ENCODE results near the gene NEU3.

NEU3 gene

GRCh38 chr11:74988541-74989259, at the start of gene NEU3:
Gene NEU3 (plus strand): TSS chr11:74988933. CDS start chr11:74989061, 128 bp downstream.
- no peak for TF ChIP-seq JUND (IDR thresholded peaks at IDR 0.05; ENCODE audit: low read depth)
- peak; percentile 88 for DNase-seq (ENCODE audit: low read depth in 1 of 2, low spot score in 1 of 2)
- in situ Hi-C loops (cut with HindIII; ENCODE audit: low pct_unique_long_range_greater_than_20kb, low sequenced_read_pairs) = no loop called here

GRCh38 chr11:74941492-74941891, 47.2 kb upstream of the NEU3 start:
- TF ChIP-seq JUND (IDR thresholded peaks at IDR 0.05; ENCODE audit: low read depth) = no peak
- no peak for DNase-seq (ENCODE audit: low read depth in 1 of 2, low spot score in 1 of 2)
- in situ Hi-C loops (cut with HindIII; ENCODE audit: low pct_unique_long_range_greater_than_20kb, low sequenced_read_pairs) = no loop called here

- DNase-seq (ENCODE audit: low read depth in 1 of 2, low spot score in 1 of 2) = no peak
- TF ChIP-seq JUND (IDR thresholded peaks at IDR 0.05; ENCODE audit: low read depth) = no peak
- in situ Hi-C loops (cut with HindIII; ENCODE audit: low pct_unique_long_range_greater_than_20kb, low sequenced_read_pairs) = no loop called here
Observed at GRCh38 chr11:74942073-74942759, 46.5 kb upstream of the NEU3 start.

GRCh38 chr11:74948546-74948897, 40.2 kb upstream of the NEU3 start:
- TF ChIP-seq JUND (IDR thresholded peaks at IDR 0.05; ENCODE audit: low read depth) = no peak
- in situ Hi-C loops (cut with HindIII; ENCODE audit: low pct_unique_long_range_greater_than_20kb, low sequenced_read_pairs) = no loop called here
- peak in 1 of 2 experiments; percentile 45 for DNase-seq (ENCODE audit: low read depth in 1 of 2, low spot score in 1 of 2)

GRCh38 chr11:74948898-74949752, 39.6 kb upstream of the NEU3 start, which contains the start of the genes SPCS2 and XRRA1:
Gene SPCS2 (plus strand): TSS chr11:74949266. CDS start chr11:74949286, 20 bp downstream.
Gene XRRA1 (minus strand): TSS chr11:74949091. CDS start chr11:74940878, 8,213 bp downstream.
- no peak for TF ChIP-seq JUND (IDR thresholded peaks at IDR 0.05; ENCODE audit: low read depth)
- in situ Hi-C loops (cut with HindIII; ENCODE audit: low pct_unique_long_range_greater_than_20kb, low sequenced_read_pairs) = no loop called here
- peak; percentile 96 to 99 for DNase-seq (ENCODE audit: low read depth in 1 of 2, low spot score in 1 of 2)

GRCh38 chr11:74949753-74950137, 39.0 kb upstream of the NEU3 start:
- peak in 1 of 2 experiments; percentile 26 for DNase-seq (ENCODE audit: low read depth in 1 of 2, low spot score in 1 of 2)
- no peak for TF ChIP-seq JUND (IDR thresholded peaks at IDR 0.05; ENCODE audit: low read depth)
- in situ Hi-C loops (cut with HindIII; ENCODE audit: low pct_unique_long_range_greater_than_20kb, low sequenced_read_pairs) = no loop called here

GRCh38 chr11:74950374-74950969, 38.3 kb upstream of the NEU3 start:
- no peak for DNase-seq (ENCODE audit: low read depth in 1 of 2, low spot score in 1 of 2)
- in situ Hi-C loops (cut with HindIII; ENCODE audit: low pct_unique_long_range_greater_than_20kb, low sequenced_read_pairs) = no loop called here
- TF ChIP-seq JUND (IDR thresholded peaks at IDR 0.05; ENCODE audit: low read depth) = no peak

- TF ChIP-seq JUND (IDR thresholded peaks at IDR 0.05; ENCODE audit: low read depth) = no peak
- in situ Hi-C loops (cut with HindIII; ENCODE audit: low pct_unique_long_range_greater_than_20kb, low sequenced_read_pairs) = no loop called here
- DNase-seq (ENCODE audit: low read depth in 1 of 2, low spot score in 1 of 2) = no peak
Observed at GRCh38 chr11:74951226-74951625, 37.5 kb upstream of the NEU3 start.

- no peak for TF ChIP-seq JUND (IDR thresholded peaks at IDR 0.05; ENCODE audit: low read depth)
- DNase-seq (ENCODE audit: low read depth in 1 of 2, low spot score in 1 of 2) = no peak
- in situ Hi-C loops (cut with HindIII; ENCODE audit: low pct_unique_long_range_greater_than_20kb, low sequenced_read_pairs) = no loop called here
Observed at GRCh38 chr11:74952752-74953151, 36.0 kb upstream of the NEU3 start.

- DNase-seq (ENCODE audit: low read depth in 1 of 2, low spot score in 1 of 2) = no peak
- in situ Hi-C loops (cut with HindIII; ENCODE audit: low pct_unique_long_range_greater_than_20kb, low sequenced_read_pairs) = no loop called here
- no peak for TF ChIP-seq JUND (IDR thresholded peaks at IDR 0.05; ENCODE audit: low read depth)
Observed at GRCh38 chr11:74953451-74953850, 35.3 kb upstream of the NEU3 start.

- TF ChIP-seq JUND (IDR thresholded peaks at IDR 0.05; ENCODE audit: low read depth) = no peak
- DNase-seq (ENCODE audit: low read depth in 1 of 2, low spot score in 1 of 2) = no peak
- in situ Hi-C loops (cut with HindIII; ENCODE audit: low pct_unique_long_range_greater_than_20kb, low sequenced_read_pairs) = no loop called here
Observed at GRCh38 chr11:74954199-74954598, 34.5 kb upstream of the NEU3 start.

- DNase-seq (ENCODE audit: low read depth in 1 of 2, low spot score in 1 of 2) = no peak
- TF ChIP-seq JUND (IDR thresholded peaks at IDR 0.05; ENCODE audit: low read depth) = no peak
- in situ Hi-C loops (cut with HindIII; ENCODE audit: low pct_unique_long_range_greater_than_20kb, low sequenced_read_pairs) = no loop called here
Observed at GRCh38 chr11:74956397-74957015, 32.2 kb upstream of the NEU3 start.
